Smooth muscle cell (in vitro differentiated cells): ENCODE results near the gene ITIH4. TPM values are rescaled to one million over a fixed set of nuclear protein-coding genes. Genes with fewer than 3 reads are reported as not detected.

ENCODE experiments used
- DNase-seq: peaks from one replicate; lab custom pipeline; 2025; ENCODE audit not compliant: unreplicated experiment; lab: John Stamatoyannopoulos, UW
- H2AFZ ChIP-seq: fragments of 200-600 bp; sonication (generic); 2 replicates; pipeline ENCODE4 v1.6.0; 2016; ENCODE audit warnings: antibody characterized with exemption, low read depth, mild to moderate bottlenecking
- H3F3A ChIP-seq: fragments of 200-600 bp; sonication (generic); 2 replicates; pipeline ENCODE4 v1.6.0; 2017; ENCODE audit warnings: antibody characterized with exemption, low read depth
- H3K27ac ChIP-seq: fragments of 200-600 bp; sonication (generic); 2 replicates; pipeline ENCODE4 v1.5.1; 2016; ENCODE audit warnings: low read depth, mild to moderate bottlenecking
- H3K27me3 ChIP-seq: fragments of 200-600 bp; sonication (generic); 2 replicates; pipeline ENCODE4 v1.6.1; 2016; ENCODE audit warnings: low read depth, mild to moderate bottlenecking
- H3K36me3 ChIP-seq: fragments of 200-600 bp; sonication (generic); 2 replicates; pipeline ENCODE4 v1.5.1; 2016; ENCODE audit warnings: low read depth
- H3K4me1 ChIP-seq: fragments of 200-600 bp; sonication (generic); 2 replicates; pipeline ENCODE4 v1.5.1; 2016; ENCODE audit warnings: low read depth
- H3K4me2 ChIP-seq: fragments of 200-600 bp; sonication (generic); 2 replicates; pipeline ENCODE4 v1.6.0; 2016; ENCODE audit warnings: mild to moderate bottlenecking
- H3K4me3 ChIP-seq: fragments of 200-600 bp; sonication (generic); 2 replicates; pipeline ENCODE4 v1.5.1; 2016; ENCODE audit warnings: mild to moderate bottlenecking
- H3K79me2 ChIP-seq: fragments of 200-600 bp; sonication (generic); 2 replicates; pipeline ENCODE4 v1.6.0; 2016; ENCODE audit warnings: low read depth, mild to moderate bottlenecking
- H3K9ac ChIP-seq: fragments of 200-600 bp; sonication (generic); 2 replicates; pipeline ENCODE4 v1.6.0; 2016; ENCODE audit warnings: low read depth
- H3K9me3 ChIP-seq: fragments of 200-600 bp; sonication (generic); replicated peaks from 2 replicates; pipeline ENCODE4 v1.5.1; 2016; ENCODE audit warnings: low read depth
- H4K20me1 ChIP-seq: fragments of 200-600 bp; sonication (generic); 2 replicates; pipeline ENCODE4 v1.6.0; 2016; ENCODE audit warnings: low read depth
- CTCF ChIP-seq: fragments of 200-600 bp; sonication (generic); IDR thresholded peaks from 2 replicates; pipeline ENCODE4 v1.5.1; 2017; ENCODE audit warnings: borderline replicate concordance, mild to moderate bottlenecking, antibody characterized with exemption; ENCODE audit not compliant: insufficient read depth, poor library complexity, severe bottlenecking
- WGBS: methylation state at CpG from one replicate; pipeline ENCODE4 v1.1.7; 2016; ENCODE audit warnings: low lambda C conversion rate; 5-methylcytosine and 5-hydroxymethylcytosine counted together
- polyA plus RNA-seq: library from polyadenylated mRNA; unstranded; fragments of >200 nt; fragmentation: Nextera tagmentation; extraction: Ambion mirVana; gene quantifications from 2 replicates; pipeline ENCODE4 v1.2.1, GENCODE V29; 2016
- total RNA-seq: library from RNA; depleted of rRNA; stranded (reverse); fragments of >200 nt; gene quantifications from 2 replicates; pipeline ENCODE4 v1.2.3, GENCODE V29; 2014

Gene ITIH4
- total and polyA plus RNA-seq, 2 experiments from 2014 or later, result 1.6 TPM

GRCh38 chr3:52787246-52787645 lies 43.2 kb downstream of the ITIH4 start:
- H3K9me3 ChIP-seq, result no peaks in the 10 kb centered on the region
- H3K79me2 ChIP-seq, result no peaks in the 10 kb centered on the region
- no peaks in the 10 kb centered on the region for H4K20me1 ChIP-seq
- no peak for DNase-seq
- H3K9ac ChIP-seq, result no peak overlapping the region
- no peaks in the 10 kb centered on the region for H3K4me1 ChIP-seq
- no peak overlapping the region for H3K4me3 ChIP-seq
- WGBS, result 91% methylated on average over 10 of the region's 11 CpGs
- no peak overlapping the region for H2AFZ ChIP-seq
- no peaks in the 10 kb centered on the region for H3K36me3 ChIP-seq
- H3K4me2 ChIP-seq, result no peak overlapping the region
- no peak overlapping the region for H3K27ac ChIP-seq
- H3K27me3 ChIP-seq, result peaks cover 11% of the 10 kb centered on the region
- no peaks in the 10 kb centered on the region for H3F3A ChIP-seq
- no peak for TF ChIP-seq CTCF

- Histone ChIP-seq H3K36me3 (no peaks in the 10 kb centered on the region), H4K20me1 (no peaks in the 10 kb centered on the region), H3K79me2 (no peaks in the 10 kb centered on the region), H3K4me1 (no peaks in the 10 kb centered on the region), H3K27me3 (peaks cover 18% of the 10 kb centered on the region), H3K9me3 (no peaks in the 10 kb centered on the region), H3K9ac (no peak overlapping the region), H3F3A (no peaks in the 10 kb centered on the region), H3K4me3 (no peak overlapping the region), H3K4me2 (no peak overlapping the region), H3K27ac (no peak overlapping the region), H2AFZ (no peak overlapping the region)
- no peak for DNase-seq
- TF ChIP-seq CTCF, result no peak
- WGBS, result 88% methylated on average over 19 of the region's 19 CpGs
Measured at GRCh38 chr3:52786330-52787215, 43.9 kb downstream of the ITIH4 start.

GRCh38 chr3:52784931-52785590 lies 45.4 kb downstream of the ITIH4 start:
- Histone ChIP-seq H3K9me3 (no peaks in the 10 kb centered on the region), H2AFZ (no peak overlapping the region), H3K79me2 (no peaks in the 10 kb centered on the region), H4K20me1 (no peaks in the 10 kb centered on the region), H3F3A (no peaks in the 10 kb centered on the region), H3K9ac (no peak overlapping the region), H3K36me3 (no peaks in the 10 kb centered on the region), H3K4me1 (no peaks in the 10 kb centered on the region), H3K27ac (no peak overlapping the region), H3K27me3 (peaks cover 28% of the 10 kb centered on the region), H3K4me3 (no peak overlapping the region), H3K4me2 (no peak overlapping the region)
- WGBS, result 82% methylated on average over 5 of the region's 5 CpGs
- no peak for DNase-seq
- TF ChIP-seq CTCF, result no peak
